MM.1S (cell line): Measurements from ENCODE around the gene NKX2-2.

Experiments used
- CTCF ChIP-seq: fragments of 300-600 bp; sonication (generic); IDR thresholded peaks from 2 replicates; pipeline ENCODE4 v1.5.1; 2016; ENCODE audit warnings: antibody characterized with exemption, low read length, mixed read lengths
- EZH2 ChIP-seq: fragments of 300-600 bp; sonication (generic); optimal IDR thresholded peaks from 2 replicates; pipeline ENCODE3; 2017; ENCODE audit warnings: low read depth, mild to moderate bottlenecking, antibody characterized with exemption, low read length, mixed read lengths
- EZH2phosphoT487 ChIP-seq: fragments of 300-600 bp; sonication (generic); IDR thresholded peaks from 2 replicates; pipeline ENCODE4 v1.6.1; 2018; ENCODE audit warnings: antibody characterized with exemption, low read length

DNA sequence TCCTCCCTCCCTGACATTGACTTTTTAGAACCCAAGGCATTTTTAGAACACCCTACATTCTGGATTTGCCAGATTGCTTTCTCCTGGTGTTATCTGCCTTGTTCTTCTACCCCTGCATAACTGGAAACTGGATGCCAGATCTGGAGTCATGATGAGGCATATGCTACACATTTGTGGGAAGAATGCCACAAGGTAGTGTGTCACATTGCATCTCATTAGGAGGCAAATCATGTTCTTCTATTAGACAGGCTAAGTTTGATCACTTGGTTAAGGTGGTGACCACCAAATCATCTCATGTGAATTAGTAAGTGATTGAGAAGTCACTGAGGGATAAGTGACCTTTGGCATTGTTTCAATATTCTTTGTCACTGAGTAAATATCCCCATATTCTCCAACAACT, 12.9 kb upstream of the NKX2-2 start:
- no peak for TF ChIP-seq CTCF
- no peak for TF ChIP-seq EZH2
- TF ChIP-seq EZH2phosphoT487, result no peak
